ENCODE results near the gene DNAJB6. TPM values are rescaled to one million over a fixed set of nuclear protein-coding genes. Genes with fewer than 3 reads are reported as not detected.

Gene DNAJB6
- total RNA-seq, 1 experiment from 2014 or later, result 108 TPM

DNA sequence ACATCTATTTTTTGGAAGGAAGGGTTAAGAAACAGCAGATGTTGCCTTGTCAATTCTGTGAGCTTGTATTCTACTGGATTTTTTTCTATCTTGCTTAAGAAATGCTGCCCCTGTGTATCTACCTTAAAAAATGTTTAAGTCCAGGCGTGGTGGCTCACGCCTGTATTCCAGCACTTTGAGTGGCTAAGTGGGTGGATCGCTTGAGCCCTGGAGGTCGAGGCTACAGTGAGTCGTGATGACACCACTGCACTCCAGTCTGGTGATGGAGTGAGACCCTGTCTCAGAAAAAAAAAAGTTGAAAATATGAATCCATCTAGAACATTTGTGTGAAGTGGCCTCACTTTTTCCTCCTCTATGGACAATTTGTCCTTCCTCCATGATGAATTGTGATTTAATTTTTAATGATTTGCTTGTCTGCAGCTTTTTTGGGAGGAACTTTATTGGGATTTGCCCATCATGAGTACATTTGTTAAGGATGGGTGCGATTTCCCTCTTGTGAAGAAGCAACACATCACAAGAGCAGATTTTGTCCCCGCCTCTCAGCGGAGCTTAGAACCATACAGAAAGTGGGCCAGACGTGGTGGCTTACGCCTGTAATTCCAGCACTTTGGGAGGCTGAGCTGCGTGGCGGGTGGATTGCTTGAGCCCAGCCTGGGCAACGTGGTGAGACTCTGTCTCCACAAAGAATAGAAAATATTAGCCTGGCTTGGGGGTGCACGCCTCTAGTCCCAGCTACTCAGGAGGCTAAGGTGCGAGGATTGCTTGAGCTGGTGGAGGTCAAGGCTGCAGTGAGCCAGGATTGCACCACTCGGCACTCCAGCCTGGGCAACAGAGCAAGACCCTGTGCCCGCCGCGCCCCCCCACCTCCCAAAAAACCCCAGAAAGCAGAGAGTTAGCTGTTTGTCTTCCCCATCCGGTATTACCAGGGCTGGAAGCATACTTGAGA, 57.7 kb downstream of the DNAJB6 start:
- Histone ChIP-seq H3K4me3 (ENCODE audit: low read depth, low read length) (no peak overlapping the region), H3K27me3 (replicated peaks; ENCODE audit: control insufficient read depth, insufficient read depth, low read length) (no peaks in the 10 kb centered on the region), H3K4me1 (peaks cover 14% of the 10 kb centered on the region), H3K36me3 (ENCODE audit: control insufficient read depth, insufficient read depth, low read length) (peaks cover 3% of the 10 kb centered on the region), H3K9me3 (no peaks in the 10 kb centered on the region)
- TF ChIP-seq, protein P1, sequence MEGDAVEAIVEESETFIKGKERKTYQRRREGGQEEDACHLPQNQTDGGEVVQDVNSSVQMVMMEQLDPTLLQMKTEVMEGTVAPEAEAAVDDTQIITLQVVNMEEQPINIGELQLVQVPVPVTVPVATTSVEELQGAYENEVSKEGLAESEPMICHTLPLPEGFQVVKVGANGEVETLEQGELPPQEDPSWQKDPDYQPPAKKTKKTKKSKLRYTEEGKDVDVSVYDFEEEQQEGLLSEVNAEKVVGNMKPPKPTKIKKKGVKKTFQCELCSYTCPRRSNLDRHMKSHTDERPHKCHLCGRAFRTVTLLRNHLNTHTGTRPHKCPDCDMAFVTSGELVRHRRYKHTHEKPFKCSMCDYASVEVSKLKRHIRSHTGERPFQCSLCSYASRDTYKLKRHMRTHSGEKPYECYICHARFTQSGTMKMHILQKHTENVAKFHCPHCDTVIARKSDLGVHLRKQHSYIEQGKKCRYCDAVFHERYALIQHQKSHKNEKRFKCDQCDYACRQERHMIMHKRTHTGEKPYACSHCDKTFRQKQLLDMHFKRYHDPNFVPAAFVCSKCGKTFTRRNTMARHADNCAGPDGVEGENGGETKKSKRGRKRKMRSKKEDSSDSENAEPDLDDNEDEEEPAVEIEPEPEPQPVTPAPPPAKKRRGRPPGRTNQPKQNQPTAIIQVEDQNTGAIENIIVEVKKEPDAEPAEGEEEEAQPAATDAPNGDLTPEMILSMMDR (IDR thresholded peaks at IDR 0.05; ENCODE audit: insufficient read depth in 1 of 2, low read depth in 1 of 2, low read length in 1 of 2, severe bottlenecking in 1 of 2, unreplicated experiment in 1 of 2), result no peak
- BruUV-seq (replicated peaks), result no TSS peak
- ChIA-PET POLR2A (no interaction called here), CTCF (interaction anchor here (0.7 kb wide), 1 partner anchor 283 kb away, joined by 7 read pairs; no protein-coding TSS in a partner anchor)
- peaks cover 12% of the 10 kb centered on the region for H3K4me1 Mint-ChIP-seq (ENCODE audit: low read depth, unreplicated experiment)
- H3K36me3 Mint-ChIP-seq (ENCODE audit: insufficient read depth, unreplicated experiment), result peaks cover 60% of the 10 kb centered on the region
- H3K27ac Mint-ChIP-seq (ENCODE audit: unreplicated experiment), result no peak overlapping the region
- DNase-seq, result no peak
- no peak overlapping the region for H3K4me3 Mint-ChIP-seq (ENCODE audit: unreplicated experiment)
- H3K27me3 Mint-ChIP-seq (ENCODE audit: insufficient read depth, unreplicated experiment), result no peaks in the 10 kb centered on the region
- H3K9me3 Mint-ChIP-seq (ENCODE audit: unreplicated experiment), result no peaks in the 10 kb centered on the region
- intact Hi-C loops (cut with micrococcal nuclease; ENCODE audit: unreplicated experiment), result no loop called here

DNA sequence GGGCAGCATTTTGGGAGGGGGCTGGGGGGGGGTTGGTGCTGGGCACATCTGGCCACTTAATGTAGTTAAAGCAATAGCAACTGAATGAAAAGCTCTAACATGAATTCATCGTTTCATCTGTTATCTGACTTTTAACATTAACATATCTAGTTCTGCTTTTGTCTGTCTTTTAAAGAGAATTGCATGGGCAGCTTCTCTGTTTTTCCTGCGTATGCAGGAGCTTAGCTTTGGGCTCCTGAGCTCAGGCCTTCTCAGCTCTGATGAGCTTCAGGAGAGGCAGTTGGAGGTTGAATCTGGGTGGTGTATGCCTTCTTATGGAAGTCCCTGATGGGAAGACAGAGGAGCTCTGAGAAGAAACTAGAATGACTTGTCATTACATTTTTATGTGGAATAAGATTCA, 58.4 kb downstream of the DNAJB6 start:
- Mint-ChIP-seq H3K36me3 (ENCODE audit: insufficient read depth, unreplicated experiment) (peaks cover 59% of the 10 kb centered on the region), H3K27me3 (ENCODE audit: insufficient read depth, unreplicated experiment) (no peaks in the 10 kb centered on the region), H3K27ac (ENCODE audit: unreplicated experiment) (no peak overlapping the region), H3K4me3 (ENCODE audit: unreplicated experiment) (no peak overlapping the region), H3K4me1 (ENCODE audit: low read depth, unreplicated experiment) (peaks cover 12% of the 10 kb centered on the region), H3K9me3 (ENCODE audit: unreplicated experiment) (no peaks in the 10 kb centered on the region)
- no TSS peak for BruUV-seq (replicated peaks)
- no peaks in the 10 kb centered on the region for H3K27me3 ChIP-seq (replicated peaks; ENCODE audit: control insufficient read depth, insufficient read depth, low read length)
- H3K4me1 ChIP-seq, result peaks cover 14% of the 10 kb centered on the region
- intact Hi-C loops (cut with micrococcal nuclease; ENCODE audit: unreplicated experiment), result no loop called here
- TF ChIP-seq, protein P1 (IDR thresholded peaks at IDR 0.05; ENCODE audit: insufficient read depth in 1 of 2, low read depth in 1 of 2, low read length in 1 of 2, severe bottlenecking in 1 of 2, unreplicated experiment in 1 of 2), result no peak
- no peaks in the 10 kb centered on the region for H3K9me3 ChIP-seq
- POLR2A ChIA-PET, result no interaction called here
- H3K4me3 ChIP-seq (ENCODE audit: low read depth, low read length), result no peak overlapping the region
- CTCF ChIA-PET, result interaction anchor here (0.7 kb wide), 1 partner anchor 284 kb away, joined by 7 read pairs; no protein-coding TSS in a partner anchor
- no peak for DNase-seq
- H3K36me3 ChIP-seq (ENCODE audit: control insufficient read depth, insufficient read depth, low read length), result peaks cover 3% of the 10 kb centered on the region

DNA sequence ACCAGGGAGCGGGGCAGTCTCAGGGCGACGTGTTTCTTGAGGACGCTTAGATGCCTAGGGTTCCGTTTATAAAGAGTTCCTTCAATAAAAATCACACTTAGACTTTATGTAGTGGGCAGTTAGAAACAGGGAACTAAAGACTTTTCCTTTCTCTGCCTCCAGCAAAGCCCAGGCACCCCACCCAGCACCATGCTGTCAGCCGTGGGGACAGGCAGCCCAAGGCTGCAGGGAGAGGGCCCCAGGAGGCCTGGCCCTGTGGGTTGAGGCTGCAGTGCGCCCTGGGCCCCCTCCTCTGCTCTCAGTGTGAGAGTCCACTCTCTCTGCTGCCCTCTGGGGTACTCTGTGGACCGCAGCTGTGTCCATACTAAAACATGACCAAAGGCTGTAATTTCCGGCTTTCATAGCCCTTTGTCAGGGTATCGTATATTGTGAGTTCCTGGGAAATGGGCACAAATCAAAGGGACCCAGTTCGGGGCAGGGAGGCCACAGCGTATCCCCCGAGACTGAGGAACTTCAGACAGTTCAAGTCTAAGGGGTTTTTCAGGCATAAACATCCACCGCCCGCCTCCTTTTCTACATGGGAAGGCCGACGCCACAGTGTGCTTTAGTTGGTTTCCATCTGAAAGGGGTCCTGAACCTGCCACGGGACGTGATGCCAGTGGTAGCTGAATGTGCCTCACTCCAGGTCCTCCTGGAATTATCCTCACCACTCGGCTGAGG, 59.7 kb downstream of the DNAJB6 start:
- no peak overlapping the region for H3K27ac Mint-ChIP-seq (ENCODE audit: unreplicated experiment)
- no peak overlapping the region for H3K4me3 Mint-ChIP-seq (ENCODE audit: unreplicated experiment)
- intact Hi-C loops (cut with micrococcal nuclease; ENCODE audit: unreplicated experiment), result no loop called here
- peaks cover 59% of the 10 kb centered on the region for H3K36me3 Mint-ChIP-seq (ENCODE audit: insufficient read depth, unreplicated experiment)
- no peaks in the 10 kb centered on the region for H3K27me3 ChIP-seq (replicated peaks; ENCODE audit: control insufficient read depth, insufficient read depth, low read length)
- no peaks in the 10 kb centered on the region for H3K9me3 ChIP-seq
- peaks cover 14% of the 10 kb centered on the region for H3K4me1 ChIP-seq
- no peak for DNase-seq
- no peaks in the 10 kb centered on the region for H3K9me3 Mint-ChIP-seq (ENCODE audit: unreplicated experiment)
- H3K36me3 ChIP-seq (ENCODE audit: control insufficient read depth, insufficient read depth, low read length), result peaks cover 3% of the 10 kb centered on the region
- no TSS peak for BruUV-seq (replicated peaks)
- POLR2A ChIA-PET, result no interaction called here
- TF ChIP-seq, protein P1 (IDR thresholded peaks at IDR 0.05; ENCODE audit: insufficient read depth in 1 of 2, low read depth in 1 of 2, low read length in 1 of 2, severe bottlenecking in 1 of 2, unreplicated experiment in 1 of 2), result no peak
- H3K4me1 Mint-ChIP-seq (ENCODE audit: low read depth, unreplicated experiment), result peaks cover 16% of the 10 kb centered on the region
- no peaks in the 10 kb centered on the region for H3K27me3 Mint-ChIP-seq (ENCODE audit: insufficient read depth, unreplicated experiment)
- no peak overlapping the region for H3K4me3 ChIP-seq (ENCODE audit: low read depth, low read length)
- CTCF ChIA-PET, result interaction anchor here (1.9 kb wide), 1 partner anchor 10 kb away, joined by 5 read pairs; no protein-coding TSS in a partner anchor

Measured in Caco-2 (cell line).